ENCODE results near the gene GHR. TPM values are rescaled to one million over a fixed set of nuclear protein-coding genes. Genes with fewer than 3 reads are reported as not detected.

Gene GHR
- total RNA-seq, 2 experiments from 2014 or later = not detected

GRCh38 chr5:42547894-42548293 lies 124.7 kb downstream of the GHR start:
- DNase-seq (ENCODE audit: low spot score) = no peak
- Histone ChIP-seq H3K4me3 (ENCODE audit: low read depth, low read length, poor library complexity, severe bottlenecking) (no peak overlapping the region), H2AFZ (ENCODE audit: low read length) (no peak overlapping the region), H3K79me2 (ENCODE audit: insufficient read depth, low read depth, low read length) (no peaks in the 10 kb centered on the region), H4K20me1 (ENCODE audit: insufficient read depth, low read length) (no peaks in the 10 kb centered on the region), H3K4me1 (ENCODE audit: insufficient read depth, low read length, poor library complexity, severe bottlenecking) (no peaks in the 10 kb centered on the region), H3K9me2 (ENCODE audit: insufficient read depth, low read length) (no peaks in the 10 kb centered on the region), H3K27ac (ENCODE audit: low read depth, low read length, poor library complexity, severe bottlenecking) (no peak overlapping the region), H3K36me3 (ENCODE audit: insufficient read depth, low read length) (no peaks in the 10 kb centered on the region), H3K4me2 (ENCODE audit: low read length) (no peak overlapping the region), H3K9me3 (ENCODE audit: low read length) (no peaks in the 10 kb centered on the region)
- BruUV-seq (replicated peaks) = no TSS peak
- CTCF ChIA-PET (ENCODE audit: unreplicated experiment) = no interaction called here
- TF ChIP-seq EZH2phosphoT487 (IDR thresholded peaks at IDR 0.05; ENCODE audit: borderline replicate concordance, low read depth, low read length) (no peak), CTCF (conservative IDR thresholded peaks at IDR 0.05; ENCODE audit: low read length) (no peak)
- POLR2A ChIA-PET = no interaction called here
- intact Hi-C loops (cut with micrococcal nuclease; ENCODE audit: unreplicated experiment) = no loop called here

GRCh38 chr5:42552597-42552996 lies 129.4 kb downstream of the GHR start:
- no peak for DNase-seq (ENCODE audit: low spot score)
- POLR2A ChIA-PET = interaction anchor here (0.5 kb wide), 1 partner anchor 593 kb away, joined by 4 read pairs; no protein-coding TSS in a partner anchor

GRCh38 chr5:42553461-42553860 lies 130.2 kb downstream of the GHR start:
- BruUV-seq (replicated peaks) = no TSS peak
- intact Hi-C loops (cut with micrococcal nuclease; ENCODE audit: unreplicated experiment) = no loop called here
- Histone ChIP-seq H3K36me3 (ENCODE audit: insufficient read depth, low read length) (no peaks in the 10 kb centered on the region), H4K20me1 (ENCODE audit: insufficient read depth, low read length) (no peaks in the 10 kb centered on the region), H3K9me3 (ENCODE audit: low read length) (no peaks in the 10 kb centered on the region), H2AFZ (ENCODE audit: low read length) (no peak overlapping the region), H3K27ac (ENCODE audit: low read depth, low read length, poor library complexity, severe bottlenecking) (no peak overlapping the region), H3K79me2 (ENCODE audit: insufficient read depth, low read depth, low read length) (no peaks in the 10 kb centered on the region), H3K4me2 (ENCODE audit: low read length) (no peak overlapping the region), H3K4me1 (ENCODE audit: insufficient read depth, low read length, poor library complexity, severe bottlenecking) (no peaks in the 10 kb centered on the region), H3K9me2 (ENCODE audit: insufficient read depth, low read length) (no peaks in the 10 kb centered on the region), H3K4me3 (ENCODE audit: low read depth, low read length, poor library complexity, severe bottlenecking) (no peak overlapping the region)
- POLR2A ChIA-PET = no interaction called here
- TF ChIP-seq EZH2phosphoT487 (IDR thresholded peaks at IDR 0.05; ENCODE audit: borderline replicate concordance, low read depth, low read length) (no peak), CTCF (conservative IDR thresholded peaks at IDR 0.05; ENCODE audit: low read length) (no peak)
- CTCF ChIA-PET (ENCODE audit: unreplicated experiment) = no interaction called here
- DNase-seq (ENCODE audit: low spot score) = no peak

More at GRCh38 chr5:42552597-42552996, 129.4 kb downstream of the GHR start:
- TF ChIP-seq CTCF (conservative IDR thresholded peaks at IDR 0.05; ENCODE audit: low read length) = no peak
- TF ChIP-seq EZH2phosphoT487 (IDR thresholded peaks at IDR 0.05; ENCODE audit: borderline replicate concordance, low read depth, low read length) = no peak
- no TSS peak for BruUV-seq (replicated peaks)
- H3K4me2 ChIP-seq (ENCODE audit: low read length) = no peak overlapping the region
- no peaks in the 10 kb centered on the region for H4K20me1 ChIP-seq (ENCODE audit: insufficient read depth, low read length)
- H3K79me2 ChIP-seq (ENCODE audit: insufficient read depth, low read depth, low read length) = no peaks in the 10 kb centered on the region
- intact Hi-C loops (cut with micrococcal nuclease; ENCODE audit: unreplicated experiment) = no loop called here
- H3K9me2 ChIP-seq (ENCODE audit: insufficient read depth, low read length) = no peaks in the 10 kb centered on the region
- no peak overlapping the region for H3K27ac ChIP-seq (ENCODE audit: low read depth, low read length, poor library complexity, severe bottlenecking)
- no peak overlapping the region for H2AFZ ChIP-seq (ENCODE audit: low read length)
- no peaks in the 10 kb centered on the region for H3K9me3 ChIP-seq (ENCODE audit: low read length)
- H3K4me1 ChIP-seq (ENCODE audit: insufficient read depth, low read length, poor library complexity, severe bottlenecking) = no peaks in the 10 kb centered on the region
- H3K36me3 ChIP-seq (ENCODE audit: insufficient read depth, low read length) = no peaks in the 10 kb centered on the region
- CTCF ChIA-PET (ENCODE audit: unreplicated experiment) = no interaction called here
- H3K4me3 ChIP-seq (ENCODE audit: low read depth, low read length, poor library complexity, severe bottlenecking) = no peak overlapping the region
